Measurements from ENCODE around the gene GPR68.

DNA sequence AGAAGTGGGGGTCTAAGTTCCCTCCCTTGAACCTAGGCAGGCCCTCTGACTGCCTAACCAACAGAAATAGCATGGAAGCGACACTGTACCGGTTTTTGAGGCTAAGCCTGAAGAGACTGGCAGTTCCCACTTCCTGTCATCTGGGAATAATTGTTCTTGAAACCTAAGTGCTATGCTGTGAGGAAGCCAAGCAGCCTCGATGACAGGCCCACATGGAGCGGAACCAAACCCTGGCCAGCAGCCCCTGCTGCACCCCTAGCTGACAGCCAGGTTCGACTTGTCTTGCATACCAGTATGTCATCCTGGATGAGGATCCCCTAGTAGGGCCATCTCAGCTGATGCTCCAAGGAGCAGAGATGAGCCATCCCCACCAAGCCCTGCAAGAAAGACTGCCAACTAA is 6.4 kb upstream of the GPR68 start:
- TF ChIP-seq EZH2phosphoT487 (IDR thresholded peaks at IDR 0.05; ENCODE audit: borderline replicate concordance, low read length) = no peak
- TF ChIP-seq CTCF (IDR thresholded peaks at IDR 0.05; ENCODE audit: low read depth, low read length, poor library complexity, severe bottlenecking) = no peak
